HepG2 (cell line): ENCODE measurements around the gene IGFBP7. TPM values are rescaled to one million over a fixed set of nuclear protein-coding genes. Genes with fewer than 3 reads are reported as not detected.

Experiments used
- ATAC-seq: fragments of 200-7000 bp; cut with Tn5 transposase; 3 replicates; pipeline ENCODE4 v1.9.1; 2020; ENCODE audit warnings: mild to moderate bottlenecking, moderate library complexity
- BruUV-seq: library from RNA; stranded (reverse); fragments of 400-500 nt; replicated peaks from 2 replicates; lab custom pipeline; 2021; lab: Mats Ljungman, UMichigan
- CTCF ChIA-PET: fragments of 300-600 bp; formaldehyde crosslinking; extraction: SDS; loops from one replicate; lab custom pipeline; 2021; ENCODE audit warnings: low total read pairs, inconsistent platforms, low intra/inter-chr PET ratio; lab: Yijun Ruan, JAX
- POLR2A ChIA-PET: fragments of 350-600 bp; sonication (Branson Sonifier 250); formaldehyde crosslinking; loops from one replicate; lab custom pipeline; 2020; ENCODE audit warnings: antibody characterized with exemption, inconsistent platforms; lab: Yijun Ruan, JAX
- DNase-seq: peaks from one replicate; pipeline ENCODE4 v3.0.0-alpha.2; 2015; ENCODE audit warnings: low spot score
- FAIRE-seq: peaks from 3 replicates; lab custom pipeline; 2011; peaks lifted over from hg19 to GRCh38; lab: Jason Lieb, UNC
- H2AFZ ChIP-seq: one replicate; pipeline ENCODE4 v1.6.1; 2011; ENCODE audit warnings: low read length, inconsistent platforms
- H3K27ac ChIP-seq: fragments of 300-600 bp; 3 replicates; pipeline ENCODE4 v1.8.0; 2011; ENCODE audit warnings: mixed run types, mild to moderate bottlenecking, mixed read lengths, low read length, inconsistent platforms; ENCODE audit not compliant: insufficient read depth; ENCODE audit errors: extremely low read length
- H3K27me3 ChIP-seq, 2 experiments: fragments of 200-600 bp in 1 of 2; 2 replicates in 1 of 2; 3 replicates in 1 of 2; pipeline versions ENCODE4 v1.6.0 to v1.8.0; 2011; ENCODE audit warnings: low read length in 2 of 2, mild to moderate bottlenecking in 2 of 2, moderate library complexity in 2 of 2, inconsistent platforms in 1 of 2; ENCODE audit not compliant: insufficient read depth in 2 of 2, control insufficient read depth in 1 of 2
- H3K36me3 ChIP-seq, 2 experiments: fragments of 200-600 bp in 1 of 2; replicated peaks in 1 of 2; 2 replicates in 1 of 2; 3 replicates in 1 of 2; pipeline versions ENCODE4 v1.5.1 to v1.8.0; 2011; ENCODE audit warnings: low read length in 2 of 2, inconsistent platforms in 1 of 2; ENCODE audit not compliant: insufficient read depth in 2 of 2, control insufficient read depth in 1 of 2
- H3K4me1 ChIP-seq: 2 replicates; pipeline ENCODE4 v1.5.1; 2012; ENCODE audit warnings: low read length, inconsistent platforms; ENCODE audit not compliant: insufficient read depth
- H3K4me2 ChIP-seq: 2 replicates; pipeline ENCODE4 v1.6.0; 2011; ENCODE audit warnings: low read depth, low read length, inconsistent platforms
- H3K4me3 ChIP-seq, 3 experiments: fragments of 200-600 bp in 1 of 3; sonication (generic), shearing (Covaris generic) in 1 of 3; replicated peaks in 1 of 3; 2 replicates each; pipeline ENCODE4 v1.5.1; 2011 to 2016; ENCODE audit warnings: low read length in 3 of 3, inconsistent platforms in 2 of 3, low read depth in 2 of 3, mild to moderate bottlenecking in 2 of 3, control low read depth in 1 of 3, mixed read lengths in 1 of 3; ENCODE audit not compliant: insufficient read depth in 1 of 3
- H3K79me2 ChIP-seq: one replicate; pipeline ENCODE4 v1.6.1; 2011; ENCODE audit warnings: low read length, inconsistent platforms; ENCODE audit not compliant: insufficient read depth
- H3K9ac ChIP-seq: 2 replicates; pipeline ENCODE4 v1.6.0; 2011; ENCODE audit warnings: mild to moderate bottlenecking, low read depth, low read length, inconsistent platforms; ENCODE audit not compliant: insufficient read depth
- H3K9me3 ChIP-seq: 2 replicates; pipeline ENCODE4 v1.5.1; 2012; ENCODE audit warnings: mild to moderate bottlenecking, low read length
- H4K20me1 ChIP-seq: 2 replicates; pipeline ENCODE4 v1.6.0; 2011; ENCODE audit warnings: inconsistent platforms, mild to moderate bottlenecking, low read length, moderate library complexity; ENCODE audit not compliant: insufficient read depth
- MAZ ChIP-seq, 2 experiments: sonication (generic) in 1 of 2; formaldehyde crosslinking in 1 of 2; IDR thresholded peaks; 2 replicates each; pipeline versions ENCODE4 v1.5.0 to v1.6.1; 2012 to 2020; ENCODE audit warnings: low read depth in 2 of 2, mild to moderate bottlenecking in 2 of 2, borderline replicate concordance in 1 of 2, improper control_type of control experiment in 1 of 2, low read length in 1 of 2, missing genetic modification reagents in 1 of 2, moderate library complexity in 1 of 2
- ZBTB10 ChIP-seq: sonication (generic); formaldehyde crosslinking; IDR thresholded peaks from 2 replicates; pipeline ENCODE4 v1.4.0; 2020; ENCODE audit warnings: missing genetic modification reagents, borderline replicate concordance
- ZFP37 ChIP-seq: sonication (generic); formaldehyde crosslinking; IDR thresholded peaks from 2 replicates; pipeline ENCODE4 v1.4.0; 2020; ENCODE audit warnings: missing genetic modification reagents, borderline replicate concordance
- ZFP90 ChIP-seq: sonication (generic); formaldehyde crosslinking; IDR thresholded peaks from 2 replicates; pipeline ENCODE4 v1.8.0; 2022; ENCODE audit warnings: missing genetic modification reagents, mild to moderate bottlenecking, inconsistent platforms, borderline replicate concordance
- ZSCAN21 ChIP-seq: sonication (generic); formaldehyde crosslinking; IDR thresholded peaks from 2 replicates; pipeline ENCODE4 v1.8.0; 2022; ENCODE audit warnings: mild to moderate bottlenecking, missing genetic modification reagents, moderate library complexity, borderline replicate concordance
- WGBS: methylation state at CpG from one replicate; pipeline ENCODE4 v1.1.6; 2017; ENCODE audit warnings: low lambda C conversion rate; 5-methylcytosine and 5-hydroxymethylcytosine counted together
- in situ Hi-C: cut with HindIII; loops from 2 replicates; pipeline ENCODE4 v1.10.0; 2017; ENCODE audit warnings: low pct_unique_long_range_greater_than_20kb; ENCODE audit not compliant: extremely low pct_ligation_motif_present
- intact Hi-C: fragments of 100-400 bp; cut with micrococcal nuclease; formaldehyde crosslinking; loops from one replicate; pipeline ENCODE4 v1.10.0; 2022; ENCODE audit not compliant: unreplicated experiment
- polyA plus RNA-seq, 8 experiments: library from polyadenylated mRNA; depleted of rRNA in 3 of 8; stranded (reverse) in 7 of 8; unstranded in 1 of 8; fragments of >200 nt; fragmentation: Illumina TruSeq in 4 of 8; extraction: Trizol in 4 of 8; gene quantifications; 2 replicates each; pipeline versions ENCODE4 v1.2.1 to v1.2.3, GENCODE V29; 2011 to 2016; ENCODE audit warnings: low read depth in 4 of 8, missing spikeins in 1 of 8, mixed read lengths in 1 of 8; ENCODE audit not compliant: insufficient read depth in 1 of 8
- total RNA-seq, 5 experiments: library from RNA; depleted of rRNA; stranded (reverse); fragments of >200 nt; fragmentation: Illumina TruSeq; extraction: Trizol; gene quantifications; 2 replicates each; pipeline ENCODE4 v1.2.3, GENCODE V29; 2016; ENCODE audit warnings: low read depth in 1 of 5
- TF ChIP-seq, protein P1 (sequence below): sonication (generic); formaldehyde crosslinking; IDR thresholded peaks from 2 replicates; pipeline ENCODE4 v1.4.0; 2020; ENCODE audit warnings: missing genetic modification reagents, mild to moderate bottlenecking, borderline replicate concordance

The IGFBP7 gene
- total and polyA plus RNA-seq, 2 of the 13 experiments (the other 11 are each of a cell fraction or from before 2014, with no cell fraction given) = 1.1 to 1.3 TPM

DNA sequence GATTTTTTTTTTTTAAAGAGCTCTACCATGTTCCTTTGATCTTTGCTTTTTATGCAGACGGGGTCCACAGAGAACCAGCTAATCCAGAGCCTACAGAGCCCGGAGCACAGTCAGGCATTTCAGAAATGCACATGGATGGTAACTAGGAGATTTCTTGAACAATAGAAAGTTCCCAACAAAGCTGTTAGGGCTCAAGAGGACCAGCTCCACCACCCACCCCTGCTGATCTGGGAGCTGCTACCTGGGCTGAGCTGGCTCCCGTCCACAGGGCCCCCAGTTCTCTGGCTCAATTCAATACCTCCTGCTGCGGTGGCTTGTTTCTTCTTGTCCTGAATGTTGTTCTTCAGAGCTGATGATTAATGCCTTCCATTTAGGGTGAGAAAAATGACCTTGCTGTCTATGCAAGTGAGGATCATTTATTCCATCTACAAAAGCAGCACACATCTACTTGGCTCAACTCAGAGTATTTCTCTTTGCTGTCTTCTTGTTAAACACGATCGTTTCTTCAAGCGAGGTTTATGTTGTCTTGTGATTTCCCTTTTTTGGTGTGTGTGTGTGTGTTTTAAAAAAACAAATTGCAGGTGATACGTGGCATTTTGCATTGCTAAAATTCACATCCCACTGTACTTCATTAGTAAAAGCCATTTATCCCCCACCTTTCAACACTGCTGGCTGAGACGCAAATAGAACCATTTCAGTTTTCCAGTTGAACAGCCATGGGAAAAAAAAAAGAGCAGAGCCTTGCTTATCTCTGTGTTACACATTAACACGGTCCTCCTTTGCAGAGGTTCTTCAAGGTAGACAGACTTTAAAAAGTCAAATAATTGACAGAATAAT is 31.3 kb downstream of the IGFBP7 start (continued):
- TF ChIP-seq, protein P1, sequence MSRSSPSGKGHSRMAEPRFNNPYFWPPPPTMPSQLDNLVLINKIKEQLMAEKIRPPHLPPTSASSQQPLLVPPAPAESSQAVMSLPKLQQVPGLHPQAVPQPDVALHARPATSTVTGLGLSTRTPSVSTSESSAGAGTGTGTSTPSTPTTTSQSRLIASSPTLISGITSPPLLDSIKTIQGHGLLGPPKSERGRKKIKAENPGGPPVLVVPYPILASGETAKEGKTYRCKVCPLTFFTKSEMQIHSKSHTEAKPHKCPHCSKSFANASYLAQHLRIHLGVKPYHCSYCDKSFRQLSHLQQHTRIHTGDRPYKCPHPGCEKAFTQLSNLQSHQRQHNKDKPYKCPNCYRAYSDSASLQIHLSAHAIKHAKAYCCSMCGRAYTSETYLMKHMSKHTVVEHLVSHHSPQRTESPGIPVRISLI (CRISPR knock-in tag) = peak; percentile 82; the same call in 1 of the 2 replicates

GRCh38 chr4:57077550-57078343 is 32.4 kb downstream of the IGFBP7 start:
- DNase-seq (peak; percentile 50), ATAC-seq (no peak), FAIRE-seq (no peak)
- no peak overlapping the region for H3K9ac ChIP-seq
- H3K79me2 ChIP-seq = no peaks in the 10 kb centered on the region
- POLR2A ChIA-PET = interaction anchor here (1.0 to 1.1 kb wide), 2 partner anchors 22 to 33 kb away, joined by 3 to 4 read pairs; partner anchors contain the start of gene IGFBP7
- CTCF ChIA-PET = no interaction called here
- H3K27ac ChIP-seq = no peak overlapping the region
- H3K4me3 ChIP-seq = no peak overlapping the region
- H3K4me2 ChIP-seq = no peak overlapping the region
- H3K9me3 ChIP-seq = no peaks in the 10 kb centered on the region
- intact Hi-C loops = no loop called here
- H3K27me3 ChIP-seq = no peaks in the 10 kb centered on the region
- WGBS = 59% methylated on average over 12 of the region's 14 CpGs
- no peaks in the 10 kb centered on the region for H4K20me1 ChIP-seq
- H3K4me1 ChIP-seq = peaks cover 40% of the 10 kb centered on the region
- BruUV-seq = no TSS peak
- H3K36me3 ChIP-seq = no peaks in the 10 kb centered on the region
- in situ Hi-C loops = no loop called here
- no peak overlapping the region for H2AFZ ChIP-seq
- no peak for TF ChIP-seq ZSCAN21 (CRISPR knock-in tag)
- no peak for TF ChIP-seq ZFP90 (CRISPR knock-in tag)
- no peak for TF ChIP-seq ZFP37 (CRISPR knock-in tag)
- TF ChIP-seq MAZ (IDR thresholded peaks at IDR 0.05; ENCODE audit: borderline replicate concordance, low read depth, low read length) = no peak
- no peak for TF ChIP-seq MAZ (CRISPR knock-in tag; IDR thresholded peaks at IDR 0.05; ENCODE audit: low read depth)
- no peak for TF ChIP-seq ZBTB10
